Fibroblast of pulmonary artery (primary cell): Measurements from ENCODE around the gene CENPW.

Experiments
- DNase-seq: peaks from one replicate; pipeline ENCODE4 v3.0.0-alpha.2; 2010; ENCODE audit warnings: low read depth
- H3K4me3 ChIP-seq: replicated peaks from 2 replicates; pipeline ENCODE4 v1.5.1; 2011; ENCODE audit warnings: low read depth, mild to moderate bottlenecking, control low read depth, low read length, moderate library complexity
- TF ChIP-seq, protein P1 (sequence below): IDR thresholded peaks from 2 replicates; pipeline ENCODE4 v1.5.1; 2011; ENCODE audit warnings: mild to moderate bottlenecking, control low read depth, low read length, inconsistent platforms; ENCODE audit errors: missing control alignments

Gene CENPW

DNA sequence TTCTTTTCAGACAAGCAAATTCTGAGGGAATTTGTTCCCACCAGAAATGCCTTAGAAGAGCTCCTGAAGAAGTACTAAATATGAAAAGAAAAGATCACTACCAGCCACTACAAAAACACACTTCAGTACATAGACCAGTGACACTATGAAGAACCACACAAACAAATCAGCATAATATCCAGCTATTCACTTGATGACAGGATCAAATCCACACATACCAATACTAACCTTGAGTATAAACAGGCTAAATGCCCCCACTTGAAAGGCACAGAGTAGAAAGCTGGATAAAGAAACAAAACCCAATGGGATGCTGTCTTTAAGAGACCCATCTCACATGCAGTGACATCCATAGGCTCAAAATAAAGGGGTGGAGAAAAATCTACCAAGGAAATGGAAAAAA is 43.3 kb downstream of the CENPW start:
- TF ChIP-seq, protein P1, sequence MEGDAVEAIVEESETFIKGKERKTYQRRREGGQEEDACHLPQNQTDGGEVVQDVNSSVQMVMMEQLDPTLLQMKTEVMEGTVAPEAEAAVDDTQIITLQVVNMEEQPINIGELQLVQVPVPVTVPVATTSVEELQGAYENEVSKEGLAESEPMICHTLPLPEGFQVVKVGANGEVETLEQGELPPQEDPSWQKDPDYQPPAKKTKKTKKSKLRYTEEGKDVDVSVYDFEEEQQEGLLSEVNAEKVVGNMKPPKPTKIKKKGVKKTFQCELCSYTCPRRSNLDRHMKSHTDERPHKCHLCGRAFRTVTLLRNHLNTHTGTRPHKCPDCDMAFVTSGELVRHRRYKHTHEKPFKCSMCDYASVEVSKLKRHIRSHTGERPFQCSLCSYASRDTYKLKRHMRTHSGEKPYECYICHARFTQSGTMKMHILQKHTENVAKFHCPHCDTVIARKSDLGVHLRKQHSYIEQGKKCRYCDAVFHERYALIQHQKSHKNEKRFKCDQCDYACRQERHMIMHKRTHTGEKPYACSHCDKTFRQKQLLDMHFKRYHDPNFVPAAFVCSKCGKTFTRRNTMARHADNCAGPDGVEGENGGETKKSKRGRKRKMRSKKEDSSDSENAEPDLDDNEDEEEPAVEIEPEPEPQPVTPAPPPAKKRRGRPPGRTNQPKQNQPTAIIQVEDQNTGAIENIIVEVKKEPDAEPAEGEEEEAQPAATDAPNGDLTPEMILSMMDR = no peak
- no peak for DNase-seq
- no peak overlapping the region for H3K4me3 ChIP-seq

DNA sequence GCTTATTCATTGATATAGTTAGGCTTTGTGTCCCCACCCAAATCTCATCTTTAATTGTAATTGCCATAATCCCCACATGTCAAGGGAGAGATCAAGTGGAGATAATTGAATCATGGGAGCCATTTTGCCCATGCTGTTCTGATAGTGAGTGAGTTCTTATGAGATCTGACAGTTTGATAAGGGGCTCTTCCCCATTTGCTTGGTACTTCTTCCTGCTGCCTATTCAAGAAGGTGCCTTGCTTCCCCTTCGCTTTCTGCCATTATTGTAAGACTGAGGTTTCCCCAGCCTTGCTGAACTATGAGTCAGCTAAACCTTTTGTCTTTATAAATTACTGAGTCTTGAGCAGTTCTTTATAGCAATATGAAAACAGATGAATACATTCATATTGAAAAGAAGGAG is 45.6 kb downstream of the CENPW start:
- no peak overlapping the region for H3K4me3 ChIP-seq
- TF ChIP-seq, protein P1 = no peak
- no peak for DNase-seq

DNA sequence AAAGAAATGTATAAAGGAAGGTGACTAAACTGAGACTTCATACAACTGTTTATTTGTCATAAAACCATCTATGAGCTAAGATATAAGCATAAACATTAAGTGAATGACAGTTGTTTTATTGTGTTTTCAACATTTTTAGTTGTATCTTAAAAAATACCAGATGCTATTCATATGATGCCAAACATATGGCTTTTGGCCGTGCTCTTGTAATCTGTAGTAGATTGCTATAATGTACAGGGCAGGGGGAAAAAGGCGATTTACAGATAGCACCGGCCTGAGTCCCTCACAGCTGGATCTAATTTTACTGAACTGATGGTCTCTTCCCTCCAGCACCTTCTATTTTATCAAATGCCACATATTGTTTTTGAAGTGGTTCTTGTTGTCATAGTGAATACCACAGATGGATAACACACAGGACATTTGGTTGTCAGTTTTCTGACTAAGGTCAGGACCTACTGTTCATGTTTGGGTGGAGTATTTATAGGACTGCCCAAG is 48.2 kb downstream of the CENPW start:
- H3K4me3 ChIP-seq = no peak overlapping the region
- no peak for DNase-seq
- TF ChIP-seq, protein P1 = no peak

DNA sequence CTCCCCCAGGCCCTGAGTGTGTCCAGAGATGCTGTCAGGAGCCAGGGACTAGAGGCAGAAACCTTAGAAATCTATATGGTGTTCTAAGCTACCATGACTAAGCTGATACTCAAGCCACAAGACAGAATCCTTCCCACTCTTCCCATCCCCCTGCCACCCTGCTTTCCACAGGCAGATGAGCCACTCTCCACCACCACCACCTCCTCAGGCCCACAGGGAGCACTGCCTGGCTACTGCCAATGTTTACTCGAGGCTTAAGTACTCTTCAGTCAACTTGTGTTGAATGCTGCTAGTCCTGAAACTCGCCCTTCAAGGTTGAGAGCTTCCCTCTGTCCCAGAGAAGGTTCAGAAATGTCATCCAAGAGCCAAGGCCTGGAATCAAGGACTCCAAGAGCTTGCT is 56.2 kb downstream of the CENPW start:
- TF ChIP-seq, protein P1 = no peak
- H3K4me3 ChIP-seq = no peak overlapping the region
- no peak for DNase-seq
